B cell (primary cell): Measurements from ENCODE around the gene SPSB1. TPM values are rescaled to one million over a fixed set of nuclear protein-coding genes. Genes with fewer than 3 reads are reported as not detected.

Experiments used
- ATAC-seq: fragments of 200-7000 bp; cut with Tn5 transposase; one replicate; pipeline ENCODE4 v1.10.0; 2021; ENCODE audit warnings: low read depth, mild to moderate bottlenecking, moderate number of reproducible peaks, moderate library complexity
- CTCF ChIA-PET: fragments of 350-600 bp; sonication (Branson Sonifier 250); formaldehyde crosslinking; loops from one replicate; lab custom pipeline; 2021; ENCODE audit warnings: antibody characterized with exemption, inconsistent platforms; lab: Charles Lee
- POLR2A ChIA-PET: fragments of 350-600 bp; sonication (Branson Sonifier 250); formaldehyde crosslinking; loops from one replicate; lab custom pipeline; 2021; ENCODE audit warnings: antibody characterized with exemption; lab: Charles Lee
- DNase-seq: peaks from one replicate; pipeline ENCODE4 v3.0.0; 2013
- H2AFZ ChIP-seq: 2 replicates; pipeline ENCODE4 v1.6.1; 2012; ENCODE audit warnings: mild to moderate bottlenecking, low read depth, low read length; ENCODE audit not compliant: insufficient read depth, poor library complexity, severe bottlenecking
- H3K27ac ChIP-seq, 2 donors: 1 replicate in 1 of 2; 2 replicates in 1 of 2; pipeline ENCODE4 v1.5.1; 2012 to 2013; ENCODE audit warnings: low read length in 2 of 2, mild to moderate bottlenecking in 2 of 2, moderate library complexity in 1 of 2
- H3K27me3 ChIP-seq, 4 experiments: fragments of 200-600 bp in 1 of 4; sonication (generic) in 1 of 4; replicated peaks in 1 of 4; 1 replicate in 2 of 4; 2 replicates in 2 of 4; pipeline versions ENCODE4 v1.6.1 to v1.7.0; 2013 to 2016; ENCODE audit warnings: low read length in 3 of 4, mild to moderate bottlenecking in 2 of 4, mixed read lengths in 1 of 4, moderate library complexity in 1 of 4; ENCODE audit not compliant: insufficient read depth in 4 of 4, control insufficient read depth in 3 of 4; ENCODE audit errors: control extremely low read depth in 1 of 4
- H3K36me3 ChIP-seq, 2 experiments: replicated peaks in 1 of 2; 1 replicate in 1 of 2; 2 replicates in 1 of 2; pipeline versions ENCODE4 v1.6.1 to v1.7.1; 2013; ENCODE audit warnings: low read length in 1 of 2; ENCODE audit not compliant: insufficient read depth in 2 of 2, control insufficient read depth in 1 of 2; ENCODE audit errors: control extremely low read depth in 1 of 2, extremely low read depth in 1 of 2
- H3K4me1 ChIP-seq, 2 donors: fragments of 200-600 bp in 1 of 2; sonication (generic) in 1 of 2; 1 replicate in 1 of 2; 2 replicates in 1 of 2; pipeline versions ENCODE4 v1.5.1 to v1.6.1; 2013 to 2017; ENCODE audit warnings: low read length in 2 of 2; ENCODE audit not compliant: control insufficient read depth in 2 of 2, insufficient read depth in 2 of 2
- H3K4me2 ChIP-seq: replicated peaks from 2 replicates; pipeline ENCODE3; 2012; ENCODE audit warnings: mild to moderate bottlenecking, low read depth, low read length; ENCODE audit not compliant: poor library complexity, severe bottlenecking
- H3K4me3 ChIP-seq, 5 experiments: fragments of 200-600 bp in 1 of 5; sonication (generic) in 1 of 5; 1 replicate in 3 of 5; 2 replicates in 2 of 5; pipeline versions ENCODE4 v1.5.1 to v1.7.0; 2011 to 2016; ENCODE audit warnings: low read length in 4 of 5, mild to moderate bottlenecking in 4 of 5, low read depth in 2 of 5, control low read depth in 1 of 5, moderate library complexity in 1 of 5; ENCODE audit not compliant: insufficient read depth in 1 of 5; ENCODE audit errors: control extremely low read depth in 1 of 5, extremely low read depth in 1 of 5
- H3K79me2 ChIP-seq: fragments of 200-600 bp; sonication (generic); one replicate; pipeline ENCODE4 v1.6.0; 2016; ENCODE audit warnings: low read length; ENCODE audit not compliant: control insufficient read depth, insufficient read depth
- H3K9ac ChIP-seq: fragments of 200-600 bp; sonication (generic); 2 replicates; pipeline ENCODE4 v1.6.1; 2017; ENCODE audit warnings: mild to moderate bottlenecking, low read length, moderate library complexity
- H3K9me3 ChIP-seq, 3 donors: one replicate each; pipeline versions ENCODE4 v1.6.1 to v1.7.1; 2013; ENCODE audit warnings: low read length in 2 of 3; ENCODE audit not compliant: control insufficient read depth in 2 of 3, insufficient read depth in 1 of 3; ENCODE audit errors: control extremely low read depth in 1 of 3
- H4K20me1 ChIP-seq: 2 replicates; pipeline ENCODE4 v1.6.0; 2012; ENCODE audit warnings: mild to moderate bottlenecking, low read length; ENCODE audit not compliant: insufficient read depth, control insufficient read depth, poor library complexity, severe bottlenecking
- H3K27ac Mint-ChIP-seq: one replicate; pipeline ENCODE4 v1.8.0; 2021; ENCODE audit warnings: mixed read lengths
- H3K27me3 Mint-ChIP-seq: one replicate; pipeline ENCODE4 v1.8.0; 2021; ENCODE audit warnings: mixed read lengths
- H3K4me1 Mint-ChIP-seq: one replicate; pipeline ENCODE4 v1.8.0; 2021; ENCODE audit warnings: mixed read lengths
- H3K4me3 Mint-ChIP-seq: one replicate; pipeline ENCODE4 v1.8.0; 2021; ENCODE audit warnings: mixed read lengths
- H3K9me3 Mint-ChIP-seq: one replicate; pipeline ENCODE4 v1.8.0; 2022; ENCODE audit warnings: mixed read lengths; ENCODE audit not compliant: insufficient read depth
- CTCF ChIP-seq: fragments of 200-600 bp; IDR thresholded peaks from one replicate; pipeline ENCODE4 v1.8.0; 2022; ENCODE audit warnings: antibody characterized with exemption, mild to moderate bottlenecking
- EZH2 ChIP-seq: IDR thresholded peaks from 2 replicates; pipeline ENCODE4 v1.6.1; 2012; ENCODE audit warnings: borderline replicate concordance, low read depth, mild to moderate bottlenecking, moderate library complexity, low read length; ENCODE audit not compliant: insufficient read depth, poor library complexity, severe bottlenecking
- WGBS: methylation state at CpG from one replicate; pipeline ENCODE4 v1.1.5; 2013; ENCODE audit warnings: missing lambda C conversion rate; ENCODE audit not compliant: insufficient coverage; 5-methylcytosine and 5-hydroxymethylcytosine counted together
- intact Hi-C: fragments of 100-400 bp; cut with micrococcal nuclease; formaldehyde crosslinking; loops from one replicate; pipeline ENCODE4 v1.10.0; 2022
- polyA plus RNA-seq: library from polyadenylated mRNA; depleted of rRNA; stranded (reverse); fragments of >200 nt; gene quantifications from 2 replicates; pipeline ENCODE4 v1.2.3, GENCODE V29; 2012
- total RNA-seq, 2 donors: library from RNA; stranded (reverse); fragments of 120-200 nt in 1 of 2; gene quantifications; 1 replicate in 1 of 2; 2 replicates in 1 of 2; pipeline versions ENCODE4 v1.2.3 to v1.2.4, GENCODE V29; 2013 to 2022

Gene SPSB1
- total and polyA plus RNA-seq, 2 donors (not counting 1 experiment from before 2014, with no cell fraction given) = 1.7 to 9.4 TPM

- Histone ChIP-seq H3K9ac (no peak overlapping the region), H3K27me3 (no peaks in the 10 kb centered on the region), H3K4me3 (no peak overlapping the region), H2AFZ (no peak overlapping the region), H3K79me2 (peaks cover 77% of the 10 kb centered on the region), H3K4me1 (peaks cover 0 to 9% of the 10 kb centered on the region in 2 donors), H3K36me3 (no peaks in the 10 kb centered on the region), H4K20me1 (no peaks in the 10 kb centered on the region), H3K27ac (no peak overlapping the region), H3K4me2 (no peak overlapping the region), H3K9me3 (no peaks in the 10 kb centered on the region)
- Mint-ChIP-seq H3K27me3 (no peaks in the 10 kb centered on the region), H3K27ac (no peak overlapping the region), H3K9me3 (no peaks in the 10 kb centered on the region), H3K4me1 (peaks cover 16% of the 10 kb centered on the region), H3K4me3 (no peak overlapping the region)
- ATAC-seq (no peak), DNase-seq (no peak)
- WGBS = 94% methylated on average over 33 of the region's 33 CpGs
- ChIA-PET CTCF (no interaction called here), POLR2A (no interaction called here)
- TF ChIP-seq CTCF (no peak), EZH2 (no peak)
- intact Hi-C loops = no loop called here
Observed at GRCh38 chr1:9324246-9325096, 31.8 kb downstream of the SPSB1 start.

GRCh38 chr1:9326596-9326995, 33.9 kb downstream of the SPSB1 start:
- TF ChIP-seq CTCF = no peak
- no peak for TF ChIP-seq EZH2
- ChIA-PET POLR2A (no interaction called here), CTCF (no interaction called here)
- Mint-ChIP-seq H3K9me3 (no peaks in the 10 kb centered on the region), H3K4me1 (peaks cover under 1% of the 10 kb centered on the region), H3K27ac (no peak overlapping the region), H3K4me3 (no peak overlapping the region), H3K27me3 (no peaks in the 10 kb centered on the region)
- Histone ChIP-seq H4K20me1 (no peaks in the 10 kb centered on the region), H3K79me2 (peaks cover 60% of the 10 kb centered on the region), H3K4me3 (no peak overlapping the region), H3K9me3 (no peaks in the 10 kb centered on the region), H3K4me1 (no peaks in the 10 kb centered on the region), H3K27me3 (no peaks in the 10 kb centered on the region), H3K4me2 (no peak overlapping the region), H3K9ac (no peak overlapping the region), H2AFZ (no peak overlapping the region), H3K36me3 (no peaks in the 10 kb centered on the region), H3K27ac (no peak overlapping the region)
- intact Hi-C loops = no loop called here
- no peak for ATAC-seq
- DNase-seq = no peak
- 100% methylated on average over 6 of the region's 9 CpGs for WGBS
